Activated CD8-positive, alpha-beta T cell treated with anti-CD3 and anti-CD28 coated beads for 36 hours (primary cell): ENCODE data around the gene FGFBP2. TPM values are rescaled to one million over a fixed set of nuclear protein-coding genes. Genes with fewer than 3 reads are reported as not detected.
A peak's percentile ranks its signal among the peaks of the same experiment; 100 is the strongest.

ENCODE experiments used
- ATAC-seq: fragments of 200-7000 bp; cut with Tn5 transposase; one replicate; pipeline ENCODE4 v1.10.0; 2021; ENCODE audit warnings: mild to moderate bottlenecking, moderate library complexity
- CTCF ChIA-PET: fragments of 350-600 bp; sonication (Branson Sonifier 250); formaldehyde crosslinking; loops from one replicate; lab custom pipeline; 2021; ENCODE audit warnings: antibody characterized with exemption; lab: Charles Lee
- POLR2A ChIA-PET: fragments of 350-600 bp; sonication (Branson Sonifier 250); formaldehyde crosslinking; loops from one replicate; lab custom pipeline; 2021; ENCODE audit warnings: antibody characterized with exemption; lab: Charles Lee
- DNase-seq: peaks from one replicate; pipeline ENCODE4 v3.0.0-alpha.2; 2020
- H3K27ac Mint-ChIP-seq: one replicate; pipeline ENCODE4 v1.8.0; 2021; ENCODE audit warnings: mild to moderate bottlenecking, mixed read lengths
- H3K27me3 Mint-ChIP-seq: one replicate; pipeline ENCODE4 v1.8.0; 2021; ENCODE audit warnings: mixed read lengths
- H3K36me3 Mint-ChIP-seq: one replicate; pipeline ENCODE4 v1.8.0; 2021; ENCODE audit warnings: low read depth, mixed read lengths
- H3K4me1 Mint-ChIP-seq: one replicate; pipeline ENCODE4 v1.8.0; 2021; ENCODE audit warnings: low read depth, mixed read lengths
- H3K4me3 Mint-ChIP-seq: one replicate; pipeline ENCODE4 v1.8.0; 2021; ENCODE audit warnings: mild to moderate bottlenecking, moderate library complexity, mixed read lengths
- H3K9me3 Mint-ChIP-seq: one replicate; pipeline ENCODE4 v1.8.0; 2021; ENCODE audit warnings: mixed read lengths
- intact Hi-C: fragments of 100-400 bp; cut with micrococcal nuclease; formaldehyde crosslinking; loops from one replicate; pipeline ENCODE4 v1.10.0; 2022
- total RNA-seq, 2 experiments: library from RNA; stranded (reverse); gene quantifications; one replicate each; pipeline ENCODE4 v1.2.3, GENCODE V29; 2021
- TF ChIP-seq, protein P1 (sequence below): fragments of 200-600 bp; IDR thresholded peaks from one replicate; pipeline ENCODE4 v1.8.0; 2022; ENCODE audit warnings: antibody characterized with exemption, mild to moderate bottlenecking

The FGFBP2 gene
- total RNA-seq, 2 experiments from 2014 or later = 6.3 to 8.2 TPM

DNA sequence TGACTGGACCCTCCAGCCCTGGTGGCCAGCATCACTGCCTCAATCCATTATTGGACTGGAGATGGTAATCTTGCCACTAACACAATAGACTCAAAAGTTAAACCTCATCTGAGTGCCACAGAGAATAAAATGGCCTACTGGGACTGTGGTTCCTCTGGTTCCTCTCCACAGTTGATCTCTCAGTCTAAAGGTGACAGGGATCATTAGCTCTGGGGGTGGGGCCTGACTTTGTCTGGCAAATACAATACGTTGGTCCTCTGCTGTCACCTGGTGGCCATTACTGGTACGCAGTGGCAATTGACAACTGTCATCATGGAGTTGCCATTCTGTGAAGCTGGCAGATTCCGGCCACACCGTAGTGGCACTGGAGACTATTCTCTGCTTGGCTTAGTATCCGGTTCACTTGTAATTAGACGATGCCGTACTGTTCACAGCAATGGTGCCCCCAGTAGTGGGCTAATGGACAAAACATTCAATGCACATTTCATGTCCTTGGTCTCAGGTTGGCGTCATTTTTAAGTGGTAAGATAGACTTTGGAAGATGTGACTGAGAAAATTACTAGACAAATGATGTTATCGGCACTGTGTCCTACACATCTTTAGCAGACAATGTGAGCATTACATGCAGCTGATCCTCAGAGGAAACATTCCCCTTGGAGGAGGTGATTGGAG is 6.7 kb downstream of the FGFBP2 start:
- Mint-ChIP-seq H3K36me3 (no peaks in the 10 kb centered on the region), H3K27me3 (peaks cover 2% of the 10 kb centered on the region), H3K4me1 (peaks cover 19% of the 10 kb centered on the region), H3K9me3 (no peaks in the 10 kb centered on the region), H3K27ac (no peak overlapping the region), H3K4me3 (no peak overlapping the region)
- POLR2A ChIA-PET = interaction anchor here (2.0 kb wide), 1 partner anchor 73 kb away, joined by 9 read pairs; no protein-coding TSS in a partner anchor
- intact Hi-C loops = loop anchor here (1.0 to 2.0 kb wide), 4 partner anchors 74 to 478 kb away; no protein-coding TSS in a partner anchor
- CTCF ChIA-PET = interaction anchor here (0.7 to 11.2 kb wide), 44 partner anchors 14 to 724 kb away, joined by 3 to 203 read pairs (median 5); partner anchors contain the start of gene FAM200B
- TF ChIP-seq, protein P1, sequence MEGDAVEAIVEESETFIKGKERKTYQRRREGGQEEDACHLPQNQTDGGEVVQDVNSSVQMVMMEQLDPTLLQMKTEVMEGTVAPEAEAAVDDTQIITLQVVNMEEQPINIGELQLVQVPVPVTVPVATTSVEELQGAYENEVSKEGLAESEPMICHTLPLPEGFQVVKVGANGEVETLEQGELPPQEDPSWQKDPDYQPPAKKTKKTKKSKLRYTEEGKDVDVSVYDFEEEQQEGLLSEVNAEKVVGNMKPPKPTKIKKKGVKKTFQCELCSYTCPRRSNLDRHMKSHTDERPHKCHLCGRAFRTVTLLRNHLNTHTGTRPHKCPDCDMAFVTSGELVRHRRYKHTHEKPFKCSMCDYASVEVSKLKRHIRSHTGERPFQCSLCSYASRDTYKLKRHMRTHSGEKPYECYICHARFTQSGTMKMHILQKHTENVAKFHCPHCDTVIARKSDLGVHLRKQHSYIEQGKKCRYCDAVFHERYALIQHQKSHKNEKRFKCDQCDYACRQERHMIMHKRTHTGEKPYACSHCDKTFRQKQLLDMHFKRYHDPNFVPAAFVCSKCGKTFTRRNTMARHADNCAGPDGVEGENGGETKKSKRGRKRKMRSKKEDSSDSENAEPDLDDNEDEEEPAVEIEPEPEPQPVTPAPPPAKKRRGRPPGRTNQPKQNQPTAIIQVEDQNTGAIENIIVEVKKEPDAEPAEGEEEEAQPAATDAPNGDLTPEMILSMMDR = peak; percentile 87
- ATAC-seq (peak; percentile 90), DNase-seq (peak; percentile 96)

DNA sequence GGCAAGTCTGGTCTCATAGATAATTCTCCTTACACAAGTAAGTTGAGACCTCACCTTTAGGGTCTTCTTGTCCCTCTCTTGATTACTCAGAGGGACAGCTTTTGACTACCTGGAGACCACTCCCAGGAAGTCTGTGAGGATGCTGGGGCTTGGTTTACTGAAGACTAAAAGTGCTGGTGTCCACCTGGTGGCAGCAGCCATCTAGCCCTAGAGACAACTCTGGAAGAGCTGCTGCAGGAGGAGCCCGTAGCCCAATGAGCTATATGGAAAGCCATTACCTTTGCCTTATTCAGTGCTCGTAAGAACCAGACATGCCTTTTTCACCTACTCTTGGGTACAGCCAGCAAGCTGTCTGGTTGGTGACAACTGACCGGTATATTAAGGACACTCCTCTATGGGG is 7.3 kb downstream of the FGFBP2 start:
- Mint-ChIP-seq H3K27ac (no peak overlapping the region), H3K36me3 (no peaks in the 10 kb centered on the region), H3K4me3 (no peak overlapping the region), H3K27me3 (peaks cover 2% of the 10 kb centered on the region), H3K9me3 (no peaks in the 10 kb centered on the region), H3K4me1 (peaks cover 15% of the 10 kb centered on the region)
- intact Hi-C loops = loop anchor here (1.0 to 2.0 kb wide), 4 partner anchors 73 to 477 kb away; no protein-coding TSS in a partner anchor
- ChIA-PET CTCF (interaction anchor here (0.7 to 11.2 kb wide), 42 partner anchors 14 to 723 kb away, joined by 3 to 203 read pairs (median 5); partner anchors contain the start of gene FAM200B), POLR2A (interaction anchor here (2.0 kb wide), 1 partner anchor 72 kb away, joined by 9 read pairs; no protein-coding TSS in a partner anchor)
- DNase-seq = no peak
- TF ChIP-seq, protein P1 = no peak
- no peak for ATAC-seq

DNA sequence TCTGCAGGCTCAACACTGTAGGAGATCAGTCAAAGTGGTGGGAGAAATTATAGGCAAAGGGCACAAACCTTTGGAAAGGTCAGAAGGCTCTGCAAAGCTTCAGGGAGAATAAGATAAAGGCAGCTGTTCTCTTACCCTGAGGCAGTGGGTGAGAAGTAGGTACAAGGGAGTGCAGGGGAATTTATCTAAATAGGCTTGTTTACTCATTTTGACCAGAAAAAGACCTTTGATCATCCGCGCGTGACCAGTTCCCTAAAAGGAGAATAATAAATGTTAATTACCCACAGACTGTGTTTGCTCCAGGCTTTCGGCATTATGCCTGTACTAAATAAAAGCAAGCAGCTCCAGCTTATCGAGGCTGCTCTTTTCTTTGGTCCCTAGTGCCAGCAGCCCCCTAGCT is 9.3 kb downstream of the FGFBP2 start:
- no peak overlapping the region for H3K27ac Mint-ChIP-seq
- no peaks in the 10 kb centered on the region for H3K27me3 Mint-ChIP-seq
- ATAC-seq (no peak), DNase-seq (no peak)
- no peaks in the 10 kb centered on the region for H3K36me3 Mint-ChIP-seq
- H3K9me3 Mint-ChIP-seq = no peaks in the 10 kb centered on the region
- no peak overlapping the region for H3K4me3 Mint-ChIP-seq
- TF ChIP-seq, protein P1 = no peak
- H3K4me1 Mint-ChIP-seq = peaks cover 10% of the 10 kb centered on the region
- POLR2A ChIA-PET = interaction anchor here (1.4 kb wide), 1 partner anchor 70 kb away, joined by 3 read pairs; no protein-coding TSS in a partner anchor
- intact Hi-C loops = no loop called here
- CTCF ChIA-PET = interaction anchor here (0.7 to 11.2 kb wide), 5 partner anchors 47 to 147 kb away, joined by 3 to 203 read pairs (median 4); no protein-coding TSS in a partner anchor

DNA sequence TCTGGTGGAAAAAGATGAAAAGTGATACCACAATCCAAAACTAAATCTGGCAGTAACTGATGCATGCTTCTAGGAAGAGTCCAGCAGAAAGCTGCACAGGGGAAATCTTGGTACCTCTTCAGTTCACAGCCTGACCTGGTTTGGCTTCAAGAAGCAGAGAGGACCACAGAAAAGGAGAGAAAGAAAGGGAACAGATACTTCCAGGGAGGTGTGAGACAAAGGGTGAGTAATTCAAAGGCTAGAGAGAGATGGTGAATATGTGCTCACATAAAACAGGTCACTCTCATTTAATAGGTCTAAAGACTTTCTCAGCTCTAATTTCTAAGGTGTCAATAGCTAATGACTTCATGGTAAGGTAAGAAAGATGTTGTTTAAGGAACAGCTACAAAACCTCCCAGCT is 11.2 kb downstream of the FGFBP2 start:
- Mint-ChIP-seq H3K27me3 (no peaks in the 10 kb centered on the region), H3K9me3 (no peaks in the 10 kb centered on the region), H3K36me3 (no peaks in the 10 kb centered on the region), H3K27ac (no peak overlapping the region), H3K4me1 (peaks cover 6% of the 10 kb centered on the region), H3K4me3 (no peak overlapping the region)
- CTCF ChIA-PET = interaction anchor here (1.1 to 11.2 kb wide), 3 partner anchors 50 to 145 kb away, joined by 3 to 203 read pairs (median 124); no protein-coding TSS in a partner anchor
- no peak for DNase-seq
- POLR2A ChIA-PET = no interaction called here
- no peak for ATAC-seq
- TF ChIP-seq, protein P1 = no peak
- intact Hi-C loops = no loop called here

DNA sequence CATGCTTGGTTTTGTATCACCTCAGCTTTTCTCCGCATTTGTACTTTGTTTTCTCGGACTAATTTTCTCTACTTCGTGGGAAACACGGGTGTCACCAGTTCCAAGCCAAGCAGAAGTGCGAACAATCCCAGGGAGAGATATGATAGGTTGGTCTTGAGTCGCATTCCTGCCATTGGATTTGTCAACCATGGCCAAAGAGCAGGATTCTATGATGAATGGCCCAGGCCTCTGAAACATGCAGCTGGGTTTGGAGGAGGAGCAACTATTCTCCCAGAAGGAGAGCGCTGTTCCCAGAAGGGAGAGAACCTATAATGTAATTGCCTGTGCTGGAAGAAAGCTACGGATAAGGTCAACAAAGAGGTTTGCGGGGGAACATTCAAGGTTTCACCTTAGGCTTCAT is 14.1 kb downstream of the FGFBP2 start:
- no peak overlapping the region for H3K4me3 Mint-ChIP-seq
- intact Hi-C loops = no loop called here
- H3K36me3 Mint-ChIP-seq = no peaks in the 10 kb centered on the region
- ATAC-seq (no peak), DNase-seq (no peak)
- H3K4me1 Mint-ChIP-seq = peaks cover 3% of the 10 kb centered on the region
- TF ChIP-seq, protein P1 = no peak
- H3K27ac Mint-ChIP-seq = no peak overlapping the region
- H3K9me3 Mint-ChIP-seq = no peaks in the 10 kb centered on the region
- H3K27me3 Mint-ChIP-seq = no peaks in the 10 kb centered on the region
- POLR2A ChIA-PET = no interaction called here
- CTCF ChIA-PET = interaction anchor here (1.4 to 11.2 kb wide), 2 partner anchors 68 to 143 kb away, joined by 5 to 203 read pairs; no protein-coding TSS in a partner anchor
